NCI-H1048 (cell line): ENCODE data around the gene JARID2.
"Not testable (repeated sequence)": the region's sequence is repeated elsewhere in the genome, so short reads cannot be mapped to it uniquely, and the experiment has no call there.

Source experiments
- DNase-seq: peaks from one replicate; lab custom pipeline; 2025; lab: John Stamatoyannopoulos, UW

The JARID2 gene

GRCh38 chr6:15290067-15290680 is 44.3 kb downstream of the JARID2 start:
- DNase-seq, result no peak

GRCh38 chr6:15290962-15291704 is 45.3 kb downstream of the JARID2 start:
- no peak for DNase-seq

GRCh38 chr6:15292721-15293302 is 46.9 kb downstream of the JARID2 start:
- DNase-seq, result no peak

- DNase-seq, result no peak
Measured at GRCh38 chr6:15293674-15294073, 47.8 kb downstream of the JARID2 start.

GRCh38 chr6:15294504-15294903 is 48.6 kb downstream of the JARID2 start:
- no peak for DNase-seq

GRCh38 chr6:15296249-15296648 is 50.4 kb downstream of the JARID2 start:
- DNase-seq, result no peak

- no peak for DNase-seq
Measured at GRCh38 chr6:15296735-15297134, 50.9 kb downstream of the JARID2 start.

- not testable (repeated sequence) for DNase-seq
Measured at GRCh38 chr6:15297167-15297566, 51.3 kb downstream of the JARID2 start.

- no peak for DNase-seq
Measured at GRCh38 chr6:15297895-15298590, 52.2 kb downstream of the JARID2 start.

- no peak for DNase-seq
Measured at GRCh38 chr6:15299430-15300131, 53.7 kb downstream of the JARID2 start.

GRCh38 chr6:15301179-15302006 is 55.5 kb downstream of the JARID2 start:
- no peak for DNase-seq

- no peak for DNase-seq
Measured at GRCh38 chr6:15303162-15303919, 57.5 kb downstream of the JARID2 start.

- DNase-seq, result no peak
Measured at GRCh38 chr6:15303920-15304291, 58.0 kb downstream of the JARID2 start.

- DNase-seq, result no peak
Measured at GRCh38 chr6:15304337-15305042, 58.6 kb downstream of the JARID2 start.

- DNase-seq, result no peak
Measured at GRCh38 chr6:15305496-15305895, 59.6 kb downstream of the JARID2 start.

- no peak for DNase-seq
Measured at GRCh38 chr6:15305909-15306308, 60.0 kb downstream of the JARID2 start.

- no peak for DNase-seq
Measured at GRCh38 chr6:15308435-15309213, 62.8 kb downstream of the JARID2 start.

- DNase-seq, result no peak
Measured at GRCh38 chr6:15309611-15310283, 63.9 kb downstream of the JARID2 start.

- no peak for DNase-seq
Measured at GRCh38 chr6:15310680-15311079, 64.8 kb downstream of the JARID2 start.
